OCI-LY1 (cell line): ENCODE results near the gene HES5.

Source experiments
- H2AFZ ChIP-seq: fragments of 200-600 bp; sonication (generic), shearing (Covaris generic); 2 replicates; pipeline ENCODE4 v1.6.0; 2014; ENCODE audit warnings: antibody characterized with exemption, mild to moderate bottlenecking, low read length
- H3F3A ChIP-seq: fragments of 200-600 bp; sonication (generic), shearing (Covaris generic); 2 replicates; pipeline ENCODE4 v1.6.0; 2014; ENCODE audit warnings: mild to moderate bottlenecking, antibody characterized with exemption, low read length, moderate library complexity; ENCODE audit not compliant: insufficient read depth
- H3K27ac ChIP-seq: fragments of 200-600 bp; sonication (generic); 2 replicates; pipeline ENCODE4 v1.5.1; 2014; ENCODE audit warnings: low read length, mixed run types, mild to moderate bottlenecking, low read depth; ENCODE audit not compliant: poor library complexity, severe bottlenecking
- H3K27me3 ChIP-seq: fragments of 200-600 bp; sonication (generic); 2 replicates; pipeline ENCODE4 v1.6.0; 2014; ENCODE audit warnings: antibody characterized with exemption, mild to moderate bottlenecking, low read length, moderate library complexity; ENCODE audit not compliant: insufficient read depth
- H3K36me3 ChIP-seq: fragments of 200-600 bp; sonication (generic); 2 replicates; pipeline ENCODE4 v1.6.1; 2014; ENCODE audit warnings: mild to moderate bottlenecking, antibody characterized with exemption, low read length, moderate library complexity, mixed read lengths; ENCODE audit not compliant: insufficient read depth
- H3K4me1 ChIP-seq: fragments of 200-600 bp; sonication (generic); 2 replicates; pipeline ENCODE4 v1.5.1; 2014; ENCODE audit warnings: mild to moderate bottlenecking, low read length, moderate library complexity; ENCODE audit not compliant: insufficient read depth, severe bottlenecking
- H3K4me2 ChIP-seq: fragments of 200-600 bp; sonication (generic), shearing (Covaris generic); 2 replicates; pipeline ENCODE4 v1.6.1; 2014; ENCODE audit warnings: low read length
- H3K4me3 ChIP-seq: fragments of 200-600 bp; sonication (generic); 2 replicates; pipeline ENCODE4 v1.5.1; 2014; ENCODE audit warnings: low read length, low read depth, mild to moderate bottlenecking, mixed read lengths; ENCODE audit not compliant: poor library complexity, severe bottlenecking
- H3K79me2 ChIP-seq: fragments of 200-600 bp; shearing (Covaris generic); 2 replicates; pipeline ENCODE4 v1.6.1; 2016; ENCODE audit warnings: mixed run types, low read length, mixed read lengths; ENCODE audit not compliant: insufficient read depth
- H3K9ac ChIP-seq: fragments of 200-600 bp; sonication (generic), shearing (Covaris generic); 2 replicates; pipeline ENCODE4 v1.6.1; 2014; ENCODE audit warnings: mild to moderate bottlenecking, low read length, mixed read lengths
- H3K9me2 ChIP-seq: fragments of 200-600 bp; sonication (generic), shearing (Covaris generic); 2 replicates; pipeline ENCODE4 v1.6.1; 2014; ENCODE audit warnings: low read depth, mild to moderate bottlenecking, low read length, mixed read lengths
- H3K9me3 ChIP-seq: fragments of 200-600 bp; shearing (Covaris generic); 2 replicates; pipeline ENCODE4 v1.6.1; 2014; ENCODE audit warnings: low read length, mixed read lengths
- H4K20me1 ChIP-seq: fragments of 200-600 bp; sonication (generic), shearing (Covaris generic); 2 replicates; pipeline ENCODE4 v1.6.0; 2016; ENCODE audit warnings: mild to moderate bottlenecking, low read length; ENCODE audit not compliant: insufficient read depth
- CTCF ChIP-seq: fragments of 200-600 bp; sonication (generic), shearing (Covaris generic); IDR thresholded peaks from 2 replicates; pipeline ENCODE4 v1.5.1; 2017; ENCODE audit warnings: mild to moderate bottlenecking, antibody characterized with exemption, low read length, moderate library complexity, mixed read lengths
- EZH2 ChIP-seq: fragments of 200-600 bp; sonication (generic), shearing (Covaris generic); IDR thresholded peaks from 2 replicates; pipeline ENCODE4 v1.8.0; 2017; ENCODE audit warnings: borderline replicate concordance, mixed run types, mild to moderate bottlenecking, antibody characterized with exemption, low read length, moderate library complexity, mixed read lengths

HES5 gene

GRCh38 chr1:2501820-2502119 lies 28.3 kb downstream of the HES5 start:
- Histone ChIP-seq H3F3A (no peaks in the 10 kb centered on the region), H3K9ac (no peak overlapping the region), H3K27ac (no peak overlapping the region)

GRCh38 chr1:2501041-2501819 lies 28.8 kb downstream of the HES5 start:
- Histone ChIP-seq H3F3A (no peaks in the 10 kb centered on the region), H3K9me3 (no peaks in the 10 kb centered on the region), H3K4me3 (no peak overlapping the region), H3K9ac (no peak overlapping the region), H3K4me1 (peaks cover 4% of the 10 kb centered on the region), H3K79me2 (no peaks in the 10 kb centered on the region), H2AFZ (no peak overlapping the region), H3K4me2 (no peak overlapping the region), H3K27me3 (peaks cover 12% of the 10 kb centered on the region; the same call in 1 of the 2 replicates), H4K20me1 (no peaks in the 10 kb centered on the region), H3K9me2 (no peaks in the 10 kb centered on the region), H3K27ac (no peak overlapping the region), H3K36me3 (no peaks in the 10 kb centered on the region)
- TF ChIP-seq EZH2 (no peak), CTCF (no peak)

More at GRCh38 chr1:2501820-2502119, 28.3 kb downstream of the HES5 start:
- H2AFZ ChIP-seq: no peak overlapping the region
- H3K9me2 ChIP-seq: no peaks in the 10 kb centered on the region
- H4K20me1 ChIP-seq: no peaks in the 10 kb centered on the region
- H3K79me2 ChIP-seq: no peaks in the 10 kb centered on the region
- H3K4me1 ChIP-seq: no peaks in the 10 kb centered on the region
- H3K9me3 ChIP-seq: no peaks in the 10 kb centered on the region
- H3K36me3 ChIP-seq: no peaks in the 10 kb centered on the region
- no peak overlapping the region for H3K4me3 ChIP-seq
- H3K27me3 ChIP-seq: peaks cover 12% of the 10 kb centered on the region; the same call in 1 of the 2 replicates
- no peak overlapping the region for H3K4me2 ChIP-seq
- no peak for TF ChIP-seq CTCF
- no peak for TF ChIP-seq EZH2

- Histone ChIP-seq H3K4me1 (peaks cover 9% of the 10 kb centered on the region), H3K27me3 (peaks cover 12% of the 10 kb centered on the region; the same call in 1 of the 2 replicates), H3F3A (no peaks in the 10 kb centered on the region), H3K9me2 (no peaks in the 10 kb centered on the region), H3K79me2 (no peaks in the 10 kb centered on the region), H3K9me3 (no peaks in the 10 kb centered on the region), H3K36me3 (no peaks in the 10 kb centered on the region), H3K27ac (no peak overlapping the region), H3K9ac (no peak overlapping the region), H2AFZ (no peak overlapping the region), H3K4me3 (no peak overlapping the region), H3K4me2 (no peak overlapping the region), H4K20me1 (no peaks in the 10 kb centered on the region)
- TF ChIP-seq EZH2: no peak
- no peak for TF ChIP-seq CTCF
Measured at GRCh38 chr1:2499986-2500596, 30.0 kb downstream of the HES5 start.
